Measurements from ENCODE around the gene CDCA7L. TPM values are rescaled to one million over a fixed set of nuclear protein-coding genes. Genes with fewer than 3 reads are reported as not detected.

The CDCA7L gene
- total RNA-seq, 1 donor from 2014 or later: 15.2 TPM

- H3K9ac ChIP-seq (ENCODE audit: low read length): no peak overlapping the region
- no peak overlapping the region for H3K4me2 ChIP-seq (ENCODE audit: low read length)
- H3K27ac Mint-ChIP-seq (ENCODE audit: unreplicated experiment): no peak overlapping the region
- no peaks in the 10 kb centered on the region for H3K4me1 ChIP-seq (ENCODE audit: insufficient read depth, low read length)
- no peaks in the 10 kb centered on the region for H3K9me3 Mint-ChIP-seq (ENCODE audit: unreplicated experiment)
- no peak overlapping the region for H2AFZ ChIP-seq (ENCODE audit: low read depth, low read length)
- H3K27ac ChIP-seq (ENCODE audit: low read depth, low read length): no peak overlapping the region
- TF ChIP-seq CTCF (IDR thresholded peaks at IDR 0.05; ENCODE audit: insufficient read depth, low read depth, low read length) (no peak), EZH2 (IDR thresholded peaks at IDR 0.05; ENCODE audit: insufficient read depth, low read length) (no peak)
- no peaks in the 10 kb centered on the region for H3K79me2 ChIP-seq (ENCODE audit: insufficient read depth, low read length)
- no peaks in the 10 kb centered on the region for H3K27me3 ChIP-seq (ENCODE audit: insufficient read depth, low read length)
- DNase-seq (ENCODE audit: low read depth): no peak
- H3K9me3 ChIP-seq (ENCODE audit: insufficient read depth, low read depth, low read length): no peaks in the 10 kb centered on the region
- H3K27me3 Mint-ChIP-seq (ENCODE audit: low read depth, unreplicated experiment): no peaks in the 10 kb centered on the region
- H3K4me1 Mint-ChIP-seq (ENCODE audit: low read depth, unreplicated experiment): no peaks in the 10 kb centered on the region
- peaks cover 5% of the 10 kb centered on the region for H3K36me3 ChIP-seq (ENCODE audit: insufficient read depth, low read length)
- H3K4me3 Mint-ChIP-seq (ENCODE audit: unreplicated experiment): no peak overlapping the region
- no peaks in the 10 kb centered on the region for H4K20me1 ChIP-seq (ENCODE audit: insufficient read depth, low read length)
- FAIRE-seq: no peak
- H3K4me3 ChIP-seq (ENCODE audit: insufficient read depth, low read depth, low read length): no peak overlapping the region
- peaks cover 2% of the 10 kb centered on the region for H3K36me3 Mint-ChIP-seq (ENCODE audit: low read depth, unreplicated experiment)
These were observed 31.0 kb downstream of the CDCA7L start for GRCh38 chr7:21914671-21915070.

- no peaks in the 10 kb centered on the region for H3K79me2 ChIP-seq (ENCODE audit: insufficient read depth, low read length)
- FAIRE-seq: no peak
These were observed 32.5 kb downstream of the CDCA7L start for GRCh38 chr7:21912931-21913780.

More at GRCh38 chr7:21912931-21913780, 32.5 kb downstream of the CDCA7L start:
- Histone ChIP-seq H3K9me3 (ENCODE audit: insufficient read depth, low read depth, low read length) (no peaks in the 10 kb centered on the region), H3K9ac (ENCODE audit: low read length) (no peak overlapping the region), H4K20me1 (ENCODE audit: insufficient read depth, low read length) (no peaks in the 10 kb centered on the region), H3K4me1 (ENCODE audit: insufficient read depth, low read length) (no peaks in the 10 kb centered on the region), H3K27me3 (ENCODE audit: insufficient read depth, low read length) (no peaks in the 10 kb centered on the region), H3K4me3 (ENCODE audit: insufficient read depth, low read depth, low read length) (no peak overlapping the region), H3K4me2 (ENCODE audit: low read length) (no peak overlapping the region), H3K36me3 (ENCODE audit: insufficient read depth, low read length) (peaks cover 5% of the 10 kb centered on the region), H2AFZ (ENCODE audit: low read depth, low read length) (no peak overlapping the region), H3K27ac (ENCODE audit: low read depth, low read length) (no peak overlapping the region)
- Mint-ChIP-seq H3K27ac (ENCODE audit: unreplicated experiment) (no peak overlapping the region), H3K4me1 (ENCODE audit: low read depth, unreplicated experiment) (no peaks in the 10 kb centered on the region), H3K36me3 (ENCODE audit: low read depth, unreplicated experiment) (peaks cover 6% of the 10 kb centered on the region), H3K4me3 (ENCODE audit: unreplicated experiment) (no peak overlapping the region), H3K27me3 (ENCODE audit: low read depth, unreplicated experiment) (no peaks in the 10 kb centered on the region), H3K9me3 (ENCODE audit: unreplicated experiment) (no peaks in the 10 kb centered on the region)
- TF ChIP-seq CTCF (IDR thresholded peaks at IDR 0.05; ENCODE audit: insufficient read depth, low read depth, low read length): no peak
- TF ChIP-seq EZH2 (IDR thresholded peaks at IDR 0.05; ENCODE audit: insufficient read depth, low read length): no peak
- no peak for DNase-seq (ENCODE audit: low read depth)

Measured in astrocyte (in vitro differentiated cells and primary cell).